Bronchial epithelial cell (primary cell): ENCODE measurements around the gene DSG1. TPM values are rescaled to one million over a fixed set of nuclear protein-coding genes. Genes with fewer than 3 reads are reported as not detected.

Experiments used
- DNase-seq: peaks from one replicate; pipeline ENCODE4 v3.0.0-alpha.2; 2010; ENCODE audit warnings: low read depth
- FAIRE-seq: peaks from 2 replicates; lab custom pipeline; 2011; peaks lifted over from hg19 to GRCh38; lab: Jason Lieb, UNC
- H3K27me3 ChIP-seq: 2 replicates; pipeline ENCODE4 v1.5.1; 2011; ENCODE audit warnings: low read length; ENCODE audit not compliant: control insufficient read depth, insufficient read depth
- H3K36me3 ChIP-seq: 2 replicates; pipeline ENCODE4 v1.5.1; 2011; ENCODE audit warnings: low read length; ENCODE audit not compliant: control insufficient read depth, insufficient read depth
- H3K4me3 ChIP-seq: 2 replicates; pipeline ENCODE4 v1.5.1; 2011; ENCODE audit warnings: mild to moderate bottlenecking, low read depth, low read length, control low read depth
- CTCF ChIP-seq: IDR thresholded peaks from 2 replicates; pipeline ENCODE4 v1.5.1; 2011; ENCODE audit warnings: mild to moderate bottlenecking, moderate library complexity, low read length, control low read depth, inconsistent platforms; ENCODE audit not compliant: insufficient read depth, severe bottlenecking
- total RNA-seq: library from RNA; depleted of rRNA; stranded (reverse); fragments of >200 nt; gene quantifications from 2 replicates; pipeline ENCODE4 v1.2.1, GENCODE V29; 2014

Gene DSG1
- total RNA-seq, 1 donor from 2014 or later, result under 0.01 TPM

GRCh38 chr18:31354990-31355389 lies 37.0 kb downstream of the DSG1 start:
- Histone ChIP-seq H3K4me3 (no peak overlapping the region), H3K27me3 (no peaks in the 10 kb centered on the region), H3K36me3 (no peaks in the 10 kb centered on the region)
- no peak for DNase-seq
- FAIRE-seq, result no peak
- no peak for TF ChIP-seq CTCF

GRCh38 chr18:31356025-31356424 lies 38.1 kb downstream of the DSG1 start:
- Histone ChIP-seq H3K27me3 (no peaks in the 10 kb centered on the region), H3K4me3 (no peak overlapping the region), H3K36me3 (no peaks in the 10 kb centered on the region)
- DNase-seq, result no peak
- no peak for TF ChIP-seq CTCF
- FAIRE-seq, result no peak

GRCh38 chr18:31364190-31364589 lies 46.2 kb downstream of the DSG1 start:
- FAIRE-seq (no peak), DNase-seq (no peak)
- no peaks in the 10 kb centered on the region for H3K36me3 ChIP-seq
- no peak overlapping the region for H3K4me3 ChIP-seq
- H3K27me3 ChIP-seq, result no peaks in the 10 kb centered on the region
- no peak for TF ChIP-seq CTCF

- Histone ChIP-seq H3K27me3 (no peaks in the 10 kb centered on the region), H3K4me3 (no peak overlapping the region), H3K36me3 (no peaks in the 10 kb centered on the region)
- FAIRE-seq (no peak), DNase-seq (no peak)
- TF ChIP-seq CTCF, result no peak
Measured at GRCh38 chr18:31369478-31369877, 51.5 kb downstream of the DSG1 start.

GRCh38 chr18:31371989-31372388 lies 54.0 kb downstream of the DSG1 start:
- Histone ChIP-seq H3K27me3 (no peaks in the 10 kb centered on the region), H3K36me3 (no peaks in the 10 kb centered on the region), H3K4me3 (no peak overlapping the region)
- no peak for TF ChIP-seq CTCF
- DNase-seq (no peak), FAIRE-seq (no peak)

GRCh38 chr18:31373641-31374040 lies 55.7 kb downstream of the DSG1 start:
- no peaks in the 10 kb centered on the region for H3K36me3 ChIP-seq
- no peaks in the 10 kb centered on the region for H3K27me3 ChIP-seq
- H3K4me3 ChIP-seq, result no peak overlapping the region
- DNase-seq (peak; percentile 28), FAIRE-seq (no peak)
- no peak for TF ChIP-seq CTCF
